Lung microvascular endothelial cell (primary cell): ENCODE measurements around the gene SETBP1. TPM values are rescaled to one million over a fixed set of nuclear protein-coding genes. Genes with fewer than 3 reads are reported as not detected.
A peak's percentile ranks its signal among the peaks of the same experiment; 100 is the strongest.

Experiments used
- DNase-seq, 2 donors: peaks; one replicate each; pipeline versions ENCODE4 v3.0.0 to v3.0.0-alpha.2; 2010; ENCODE audit warnings: low read depth in 2 of 2
- total RNA-seq: library from RNA; depleted of rRNA; stranded (reverse); fragments of >200 nt; gene quantifications from 2 replicates; pipeline ENCODE4 v1.2.1, GENCODE V29; 2014

The SETBP1 gene
- total RNA-seq, 1 donor from 2014 or later, result 1.6 TPM

DNA sequence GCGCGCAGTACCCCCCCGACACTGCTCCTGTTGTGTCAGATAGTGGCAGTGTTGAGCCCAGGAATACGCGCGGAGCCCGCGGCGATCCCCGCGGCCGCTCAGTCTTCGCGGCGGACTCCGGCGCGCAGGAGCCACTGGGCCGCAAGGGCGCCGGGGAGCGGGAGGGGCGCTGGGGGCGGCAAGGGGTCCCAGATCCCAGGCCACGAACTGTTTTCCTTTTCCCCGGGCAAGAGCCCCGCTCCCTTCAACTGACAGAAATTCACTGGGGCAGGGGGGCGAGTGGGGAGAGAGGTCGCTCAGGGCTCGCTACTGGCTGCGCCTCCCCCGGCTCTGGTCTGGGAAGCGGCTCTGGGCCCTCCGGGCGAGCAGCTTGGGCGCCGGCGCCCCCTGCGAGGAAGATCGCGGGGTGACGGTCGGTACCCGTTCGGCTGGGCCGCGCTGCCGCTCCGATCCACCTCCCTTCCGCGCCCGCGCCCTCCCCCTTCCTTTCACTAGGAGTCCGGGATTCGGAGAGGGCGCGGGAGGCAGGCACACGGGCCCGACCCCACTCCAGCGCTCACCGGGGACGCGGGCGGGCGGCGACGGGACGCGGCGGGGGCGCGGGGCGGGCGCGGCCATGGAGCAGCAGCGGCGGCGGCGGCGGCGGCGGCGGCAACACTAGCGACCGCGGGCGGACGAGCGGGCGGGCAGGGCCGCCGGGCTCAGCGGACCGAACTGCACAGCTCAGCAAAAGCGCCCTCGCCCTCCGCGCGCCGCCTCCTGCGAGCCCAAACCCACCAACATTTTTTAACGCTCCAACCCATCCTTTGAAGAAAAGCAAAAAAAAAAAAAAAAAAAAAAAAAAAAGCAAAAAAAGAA is 1.4 kb upstream of the SETBP1 start:
- peak; percentile 90 to 93 for DNase-seq

DNA sequence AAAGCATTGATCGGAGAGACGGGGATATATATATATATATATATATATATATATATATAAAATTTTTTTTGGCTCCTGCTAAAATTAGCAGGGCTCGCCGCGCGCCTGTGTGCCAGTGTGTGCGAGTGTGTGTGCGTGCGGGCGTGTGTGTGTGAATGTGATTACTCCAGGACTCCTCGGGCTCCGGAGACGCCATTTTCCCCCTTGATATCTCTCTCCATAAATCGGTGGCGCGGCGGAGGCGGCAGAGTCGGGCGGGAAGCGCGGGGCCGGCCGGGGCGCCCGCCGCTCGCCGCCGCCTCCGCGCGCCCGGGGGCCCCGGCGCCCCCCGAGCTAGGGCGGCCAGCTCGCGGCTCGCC is 795 bp upstream of the SETBP1 start:
- DNase-seq, result peak; percentile 45 to 50

DNA sequence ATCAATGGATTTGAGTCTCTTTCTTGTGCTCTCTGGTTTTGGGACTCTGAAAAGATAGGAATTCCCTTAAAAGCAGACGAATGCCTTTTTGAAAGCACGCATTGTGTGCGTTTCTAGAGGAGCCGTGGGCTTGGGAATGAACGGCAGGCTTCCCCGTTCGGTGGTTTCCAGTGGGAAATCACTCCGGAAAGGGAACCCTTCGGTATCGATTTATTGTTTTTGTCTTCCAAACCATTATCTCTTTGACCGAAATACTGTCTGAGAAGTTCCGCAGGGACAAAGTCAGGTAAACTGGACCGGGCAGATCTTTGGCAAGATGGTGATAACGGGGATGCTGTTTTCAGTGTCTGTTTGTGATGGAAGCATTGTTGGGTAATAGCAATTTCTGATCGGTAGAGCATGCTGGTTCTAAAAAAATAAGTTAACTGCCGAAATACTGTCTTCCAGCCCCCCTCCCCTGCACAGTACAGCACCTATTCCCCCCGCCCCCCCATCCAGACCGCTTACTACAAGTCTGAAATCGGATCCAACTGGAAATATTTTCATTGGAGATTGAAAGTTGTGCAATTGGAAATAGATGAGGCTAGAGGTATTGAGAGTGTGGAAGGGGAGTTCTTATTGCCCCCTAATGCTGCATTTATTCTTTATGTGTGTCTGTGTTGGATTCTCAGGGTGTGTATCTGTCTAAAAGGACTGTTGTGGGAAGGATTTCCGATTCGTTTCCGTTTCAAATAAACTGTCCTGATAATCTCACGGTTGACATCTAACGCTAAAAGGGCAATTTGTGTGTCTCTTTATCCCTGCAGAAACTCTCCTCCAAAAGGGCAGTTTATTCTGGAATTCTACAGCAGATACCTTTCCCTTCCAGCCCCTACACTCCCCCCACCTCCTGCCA is 635 bp downstream of the SETBP1 start:
- DNase-seq, result peak; percentile 5 to 13

DNA sequence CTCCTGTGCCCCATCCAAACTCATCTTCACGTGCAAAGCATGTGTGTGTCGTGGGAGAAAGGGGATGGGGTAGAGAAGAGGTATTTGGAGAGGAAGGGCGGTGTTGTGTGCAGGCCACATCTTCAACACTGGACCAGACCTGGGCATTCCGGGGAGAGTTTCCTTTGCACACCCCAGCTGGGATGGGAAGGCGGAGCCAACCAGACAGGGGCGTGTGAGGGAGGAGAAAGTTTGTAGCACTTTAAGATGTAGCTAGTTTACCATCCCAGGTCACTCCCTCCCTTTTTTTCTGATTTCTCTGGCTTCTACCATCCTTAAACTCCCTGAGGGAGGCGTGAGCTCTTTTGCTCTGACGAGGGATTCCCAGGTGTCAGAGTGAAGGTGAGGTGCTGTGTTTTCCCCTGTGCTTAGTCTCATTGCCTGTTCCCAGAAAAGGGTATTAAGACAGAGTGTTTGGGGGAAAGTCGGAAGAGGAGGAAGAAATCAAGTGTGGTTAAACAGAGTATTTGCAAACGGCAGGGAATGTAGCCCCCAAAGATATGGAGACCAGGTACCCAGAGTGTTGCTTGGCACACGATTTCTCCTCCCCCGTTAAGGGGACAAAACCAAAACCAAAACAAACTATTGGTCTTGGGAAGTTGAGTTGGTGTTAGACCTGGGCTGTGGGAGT is 1.6 kb downstream of the SETBP1 start:
- no peak for DNase-seq

DNA sequence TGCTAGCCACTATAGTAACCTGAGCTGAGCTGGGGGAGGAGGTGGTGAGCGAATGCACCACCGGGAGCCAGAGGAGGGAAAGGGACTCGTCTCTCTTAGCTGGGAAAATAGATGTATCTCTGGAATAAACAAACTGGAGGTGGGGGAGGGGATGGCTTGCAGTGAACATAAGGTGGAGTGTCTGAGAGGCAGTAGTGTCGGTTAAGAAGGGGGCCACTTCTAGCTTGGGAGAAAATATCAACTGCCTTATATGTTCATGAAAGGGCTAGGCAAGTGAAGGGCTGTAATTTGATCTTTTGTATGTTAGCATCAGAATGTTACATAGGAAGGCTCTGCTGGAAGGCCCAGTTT is 2.2 kb downstream of the SETBP1 start:
- no peak for DNase-seq

DNA sequence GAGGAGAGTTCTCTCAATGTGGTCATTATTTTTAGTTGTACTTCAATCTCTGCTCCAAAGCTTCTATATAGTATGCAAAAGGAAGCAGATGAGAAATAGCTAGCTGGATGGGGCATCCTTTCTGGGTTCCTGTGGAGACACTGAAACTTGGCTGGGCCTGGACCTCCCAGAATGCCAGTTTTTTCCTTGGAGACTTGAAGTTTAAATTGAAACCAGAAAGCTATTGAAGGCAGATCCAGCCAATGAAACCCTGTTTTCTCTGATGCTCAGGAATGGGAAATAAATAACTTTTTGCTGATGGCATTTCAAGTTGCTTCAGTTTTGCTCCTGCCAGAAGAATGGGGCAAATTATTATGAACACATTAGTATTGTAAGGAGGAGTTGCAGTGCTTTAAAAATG is 2.9 kb downstream of the SETBP1 start:
- DNase-seq, result no peak

DNA sequence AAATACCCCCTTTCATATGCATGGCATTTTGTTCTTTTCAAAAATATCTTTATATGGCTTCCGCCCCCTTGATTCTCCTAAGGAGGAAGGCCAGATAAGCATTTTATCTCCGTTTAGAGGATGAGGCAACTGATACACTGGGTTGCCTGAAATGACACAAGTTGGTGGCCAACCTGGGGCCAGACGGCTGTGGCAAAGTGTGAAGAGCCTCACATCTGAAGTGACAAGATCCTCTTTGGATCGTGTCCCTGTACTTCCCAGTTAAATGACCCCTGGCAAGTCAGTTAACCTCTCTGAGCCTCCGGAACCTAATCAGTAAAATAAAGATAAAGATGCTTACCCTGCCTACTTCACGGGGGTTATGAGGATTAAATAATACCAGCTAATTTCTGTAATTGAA is 4.6 kb downstream of the SETBP1 start:
- DNase-seq, result no peak

DNA sequence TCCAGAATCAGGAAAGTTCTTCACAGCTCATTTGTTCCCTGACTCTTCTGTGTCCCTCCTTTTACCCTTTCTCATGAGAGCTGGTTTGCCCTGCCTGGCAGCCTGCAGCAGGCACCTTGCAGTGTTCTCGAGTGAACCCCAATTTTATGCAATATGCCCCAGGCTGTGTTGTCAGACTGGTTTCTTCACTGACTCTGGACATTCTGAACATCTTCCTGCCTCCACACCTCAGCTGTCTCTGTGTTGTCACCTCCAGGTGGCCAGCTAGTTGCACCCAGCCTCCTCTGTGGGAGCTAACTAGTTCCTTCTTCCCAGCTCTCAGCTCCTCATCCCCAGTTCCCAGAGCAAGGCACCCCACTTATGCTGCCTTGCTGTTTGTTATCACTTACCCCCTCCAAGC is 5.5 kb downstream of the SETBP1 start:
- DNase-seq, result no peak

DNA sequence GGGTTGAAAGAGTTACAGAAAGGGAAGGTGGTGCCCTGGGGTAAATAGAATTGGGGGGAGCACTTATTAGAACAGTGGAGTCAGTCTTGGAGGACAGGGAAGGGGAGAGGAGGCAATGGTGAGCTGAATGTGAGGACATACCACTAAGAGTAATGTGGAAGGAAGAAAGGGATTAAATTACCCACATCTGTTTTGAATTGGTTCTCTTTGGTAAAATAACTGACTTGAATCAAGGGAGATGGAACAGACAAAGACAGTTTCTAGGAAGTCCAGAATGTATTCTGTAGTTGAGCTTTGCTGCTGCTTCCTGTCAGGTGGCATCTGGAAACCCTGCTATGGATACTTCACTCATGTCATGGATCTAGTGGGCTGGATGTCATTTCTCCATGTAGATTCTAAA is 6.7 kb downstream of the SETBP1 start:
- no peak for DNase-seq

DNA sequence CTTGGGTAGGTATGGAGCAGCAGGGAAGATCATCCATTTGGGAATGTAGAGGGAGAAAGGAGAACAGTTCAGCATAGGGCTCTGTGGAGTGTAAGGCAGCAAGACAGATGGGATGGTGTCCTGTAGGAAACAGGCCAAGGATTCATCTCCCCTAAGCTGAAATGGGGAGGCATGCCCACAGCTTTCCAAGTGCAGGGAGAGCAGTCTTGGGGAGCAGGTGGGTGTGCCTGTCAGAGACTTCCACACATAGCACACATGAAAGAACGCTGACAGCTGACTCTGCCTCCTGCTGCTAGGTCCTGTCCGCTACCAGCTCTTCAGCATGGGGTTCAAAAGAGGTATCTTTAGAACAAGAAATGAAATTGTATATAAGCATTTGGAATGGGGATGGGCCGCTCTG is 9.0 kb downstream of the SETBP1 start:
- no peak for DNase-seq

DNA sequence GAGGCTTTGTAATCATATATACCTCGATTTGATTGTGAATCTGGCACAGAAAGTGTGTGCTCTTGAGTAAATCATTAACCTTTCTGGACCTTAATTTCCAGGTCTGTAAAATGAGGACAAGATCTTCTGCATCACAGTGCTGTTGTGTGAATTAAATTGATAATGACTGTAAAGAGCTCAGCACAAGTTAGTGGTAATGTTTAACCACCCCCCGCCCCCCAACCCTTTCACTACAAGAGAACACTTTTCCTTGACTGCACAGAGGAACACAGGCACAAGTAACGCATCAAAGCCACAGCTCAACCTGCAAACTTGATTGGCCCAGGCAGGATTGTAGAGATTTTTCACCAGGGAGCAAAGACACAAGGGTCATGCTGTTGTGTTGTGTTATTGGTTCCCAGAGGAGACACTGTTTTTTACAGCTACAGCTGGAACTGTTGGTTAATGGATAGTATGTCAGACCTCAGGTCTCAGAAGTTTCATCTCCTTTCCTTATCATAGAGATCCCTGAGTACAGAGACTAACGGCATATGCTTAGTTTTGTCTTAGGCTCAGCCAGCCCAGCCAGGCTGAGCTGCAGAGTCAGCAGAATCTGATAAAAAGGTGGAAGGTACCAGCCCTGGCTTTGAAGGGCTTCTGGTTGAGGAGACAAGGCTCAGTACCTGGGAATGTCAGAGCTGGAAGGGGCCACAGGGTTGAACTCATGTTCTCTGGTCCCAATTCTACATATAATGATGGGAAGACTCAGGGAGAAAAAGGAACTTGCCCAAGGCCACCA is 10.6 kb downstream of the SETBP1 start:
- no peak for DNase-seq

DNA sequence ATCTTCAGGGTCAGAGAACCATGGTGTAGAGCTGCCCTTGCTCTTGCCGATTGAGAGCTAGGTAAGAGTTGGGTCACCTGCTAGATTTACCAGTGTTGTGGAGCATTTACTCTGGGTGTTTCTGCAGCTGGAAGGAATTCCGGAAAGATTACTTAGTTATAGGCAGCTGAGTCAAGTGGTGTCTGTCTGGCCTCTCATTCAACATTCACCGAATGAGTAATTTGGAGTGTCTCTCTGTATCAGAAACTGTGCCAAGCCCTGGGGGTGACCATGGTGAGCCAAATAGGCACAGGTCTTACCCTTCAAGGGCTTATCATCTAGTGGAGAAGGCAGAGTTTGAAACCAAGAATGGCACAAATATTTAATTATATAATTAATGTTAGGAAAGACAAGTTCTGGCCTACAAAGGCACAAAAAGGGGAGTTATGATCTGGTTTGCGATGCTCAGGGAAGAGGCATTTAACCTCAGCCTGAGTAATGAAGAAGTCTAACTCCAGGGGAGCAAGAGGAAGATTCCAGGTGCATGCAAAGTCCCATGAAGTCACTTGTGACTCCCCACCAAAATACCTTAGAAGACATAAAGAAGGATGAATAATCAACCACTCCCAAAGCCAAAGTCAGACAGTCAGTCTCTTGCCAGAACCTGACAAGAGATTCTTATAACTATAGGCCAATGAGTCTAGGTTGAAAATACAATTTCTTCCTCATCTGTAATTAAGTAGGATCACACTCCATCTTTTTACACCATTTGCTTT is 12.5 kb downstream of the SETBP1 start:
- DNase-seq, result no peak

DNA sequence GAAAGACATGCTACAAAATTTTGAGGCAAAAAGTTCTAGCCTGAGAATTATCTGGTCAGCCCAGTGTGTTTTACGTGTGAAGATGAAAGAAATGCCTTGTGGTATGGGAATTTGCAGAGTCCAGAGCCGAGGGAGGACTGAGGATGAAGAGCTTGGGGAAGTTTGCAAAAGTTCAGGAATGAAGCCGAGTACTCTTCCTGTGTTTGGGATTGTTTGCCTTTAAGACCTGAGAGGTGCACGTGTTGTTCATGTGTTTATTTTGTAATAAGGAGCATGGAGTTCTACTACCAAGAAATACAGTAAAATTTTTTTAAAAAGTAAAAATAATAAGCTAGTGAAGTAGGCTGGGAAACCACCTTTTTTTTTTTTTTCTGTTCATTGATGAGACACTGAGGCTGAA is 14.8 kb downstream of the SETBP1 start:
- DNase-seq, result no peak

DNA sequence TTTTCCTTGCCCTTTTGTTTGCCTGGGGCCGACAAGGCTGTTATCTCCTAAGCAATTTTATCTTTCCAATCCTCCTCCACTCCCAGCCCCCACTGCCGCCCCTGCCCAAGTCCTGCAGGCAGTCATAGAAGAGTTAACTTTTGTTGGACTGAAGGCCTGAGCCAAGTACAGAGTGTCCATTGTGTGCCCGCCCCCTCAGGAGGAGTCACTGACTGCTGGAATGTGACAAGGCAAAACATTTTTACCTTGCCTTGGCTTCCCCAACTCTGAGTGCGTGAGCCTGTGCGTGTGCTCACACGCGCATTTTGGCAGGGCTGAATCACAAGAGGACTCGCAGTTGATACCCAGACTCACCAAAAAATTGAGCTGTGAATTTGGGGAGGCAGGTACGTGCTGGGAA is 16.2 kb downstream of the SETBP1 start:
- DNase-seq, result no peak

DNA sequence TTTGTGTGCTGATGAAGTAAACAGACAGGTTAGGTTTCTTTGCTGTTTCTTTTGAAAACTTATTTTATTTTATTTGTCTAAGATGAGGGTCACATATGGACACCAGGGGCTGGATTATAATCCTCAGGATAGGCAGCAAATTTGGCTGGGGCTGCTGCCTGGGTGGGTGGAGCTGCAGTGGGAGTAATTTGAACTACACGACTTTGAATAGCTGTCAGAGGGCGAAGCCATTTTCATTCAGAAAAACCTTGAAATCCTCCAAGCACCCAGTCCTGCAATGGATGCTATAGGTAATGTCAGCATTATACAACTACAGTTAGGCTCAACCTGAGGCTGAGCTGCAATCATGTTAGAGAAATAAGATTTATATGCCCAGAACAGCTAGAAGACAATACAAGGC is 16.6 kb downstream of the SETBP1 start:
- no peak for DNase-seq

DNA sequence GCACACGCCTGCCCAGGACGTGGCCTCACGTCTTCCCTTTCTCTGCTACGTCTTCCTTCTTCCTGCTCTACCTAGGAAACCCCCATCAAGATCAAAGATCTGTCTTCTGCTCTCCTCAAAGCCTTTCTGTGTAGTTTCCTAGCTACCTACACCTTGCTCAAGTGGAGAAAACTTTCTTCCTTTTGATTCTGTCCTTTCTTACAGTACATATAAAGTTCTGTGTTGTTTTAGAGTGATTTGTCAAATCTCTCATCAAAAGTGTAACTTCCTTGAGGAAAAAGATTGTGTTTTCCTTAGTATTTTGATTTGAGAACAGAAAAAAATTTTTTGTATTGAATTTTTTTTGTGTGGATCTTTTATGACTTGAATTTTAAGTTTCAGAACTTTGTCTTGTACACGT is 17.8 kb downstream of the SETBP1 start:
- no peak for DNase-seq

DNA sequence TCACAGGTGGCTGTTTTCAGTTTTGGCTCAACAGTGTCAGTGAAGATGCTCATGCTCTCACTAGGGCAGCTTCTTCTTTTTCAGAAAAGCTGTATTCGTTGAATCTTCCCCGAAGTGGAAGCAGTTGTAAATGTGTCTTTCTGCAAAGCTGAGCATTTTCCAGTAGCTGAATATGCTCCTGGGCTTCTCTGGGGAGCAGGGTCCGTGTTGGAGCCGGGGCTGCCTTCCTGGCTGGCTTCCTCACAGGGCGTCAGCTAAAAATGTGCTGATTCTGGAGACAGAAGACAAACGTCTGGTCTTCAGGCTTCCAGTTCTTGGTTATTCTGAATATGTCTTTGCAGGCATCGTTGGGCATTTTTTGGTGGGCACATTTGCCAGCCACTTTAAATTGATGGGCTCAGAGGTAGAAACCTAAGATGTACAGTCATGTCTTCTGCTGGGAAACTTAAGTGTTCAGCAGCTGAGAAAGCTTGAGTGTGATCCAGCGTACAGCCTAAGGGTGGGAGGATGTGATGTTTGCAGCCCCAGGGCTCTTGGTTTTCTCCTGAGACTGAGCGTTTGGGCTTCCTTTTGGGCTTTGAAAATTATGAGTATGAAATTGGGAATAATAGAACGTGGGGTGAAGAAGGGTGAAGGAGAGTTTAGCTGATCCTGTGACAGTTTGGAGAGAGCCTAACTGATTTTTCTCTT is 19.0 kb downstream of the SETBP1 start:
- no peak for DNase-seq

DNA sequence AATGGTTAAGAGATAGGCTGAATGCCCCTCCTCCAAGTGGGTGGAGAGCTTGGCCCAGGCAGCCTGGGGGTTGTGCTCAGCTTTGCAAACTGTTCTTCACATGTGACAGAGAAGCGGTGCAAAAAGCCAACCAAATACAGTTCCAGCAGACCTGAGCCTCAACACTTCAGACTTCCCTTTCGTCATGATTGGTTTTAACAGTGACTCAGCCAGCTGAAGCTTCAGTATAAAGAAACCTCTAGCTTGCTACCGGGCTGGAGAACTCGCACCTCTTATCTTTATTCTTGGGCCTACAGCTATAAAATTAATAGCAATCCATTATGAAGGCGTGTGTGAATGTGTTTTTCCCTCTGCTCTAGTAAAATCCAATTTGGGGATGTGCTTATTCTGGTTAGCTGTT is 20.0 kb downstream of the SETBP1 start:
- no peak for DNase-seq

DNA sequence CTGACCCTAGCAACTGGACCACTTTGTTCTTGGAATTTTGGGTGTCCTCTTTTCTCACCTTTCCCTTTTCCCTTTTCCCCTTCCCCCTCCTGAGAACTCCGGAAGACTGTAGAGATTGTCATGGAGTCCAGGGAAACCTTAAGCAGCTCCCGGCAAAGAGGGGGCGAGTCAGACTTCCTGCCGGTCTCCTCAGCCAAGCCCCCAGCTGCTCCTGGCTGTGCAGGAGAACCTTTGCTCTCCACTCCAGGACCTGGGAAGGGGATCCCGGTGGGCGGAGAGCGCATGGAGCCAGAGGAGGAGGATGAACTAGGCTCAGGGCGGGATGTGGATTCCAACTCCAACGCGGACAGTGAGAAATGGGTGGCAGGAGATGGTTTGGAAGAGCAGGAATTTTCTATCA is 20.5 kb downstream of the SETBP1 start:
- DNase-seq, result no peak

DNA sequence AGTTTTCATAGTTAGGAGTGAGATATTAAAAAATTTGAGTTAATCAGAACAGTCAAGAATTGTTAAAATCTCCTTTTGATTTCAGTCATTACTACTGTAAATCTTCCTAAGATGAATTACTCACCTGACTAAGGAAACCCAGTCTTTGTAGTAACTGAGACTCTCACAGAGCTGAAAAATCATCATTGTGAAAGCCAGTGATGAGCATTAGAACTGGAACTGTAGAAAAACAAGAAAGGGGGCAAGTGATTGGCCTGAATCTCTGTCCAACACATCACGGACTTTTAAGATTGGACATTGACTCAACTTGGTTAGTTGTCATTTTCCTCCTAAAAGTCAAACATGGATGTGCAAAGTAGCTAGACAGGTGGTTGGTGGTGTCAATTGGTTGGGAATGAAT is 21.9 kb downstream of the SETBP1 start:
- DNase-seq, result no peak
